BJ (cell line): Measurements from ENCODE around the gene DSCAML1. TPM values are rescaled to one million over a fixed set of nuclear protein-coding genes. Genes with fewer than 3 reads are reported as not detected.

Source experiments
- CTCF ChIA-PET: fragments of 350-600 bp; formaldehyde crosslinking; extraction: SDS; loops from one replicate; lab custom pipeline; 2021; ENCODE audit warnings: antibody characterized with exemption, inconsistent platforms; lab: Yijun Ruan, JAX
- POLR2A ChIA-PET: fragments of 300-600 bp; sonication (Branson Sonifier 250); formaldehyde crosslinking; extraction: SDS; loops from one replicate; lab custom pipeline; 2021; ENCODE audit warnings: antibody characterized with exemption; lab: Charles Lee
- DNase-seq: peaks from one replicate; pipeline ENCODE4 v3.0.0-alpha.2; 2011; ENCODE audit warnings: low read depth
- H3K27me3 ChIP-seq: 2 replicates; pipeline ENCODE4 v1.6.0; 2011; ENCODE audit warnings: low read length; ENCODE audit not compliant: control insufficient read depth, insufficient read depth
- H3K36me3 ChIP-seq: 2 replicates; pipeline ENCODE4 v1.5.1; 2011; ENCODE audit warnings: low read length; ENCODE audit not compliant: control insufficient read depth, insufficient read depth
- H3K4me3 ChIP-seq: 2 replicates; pipeline ENCODE4 v1.5.1; 2011; ENCODE audit warnings: low read depth, mild to moderate bottlenecking, control low read depth, low read length
- CTCF ChIP-seq: IDR thresholded peaks from 2 replicates; pipeline ENCODE4 v1.5.1; 2011; ENCODE audit warnings: low read depth, mild to moderate bottlenecking, control low read depth, inconsistent platforms, low read length, moderate library complexity; ENCODE audit not compliant: insufficient read depth
- polyA plus RNA-seq: library from polyadenylated mRNA; depleted of rRNA; stranded (reverse); fragments of >200 nt; gene quantifications from 2 replicates; pipeline ENCODE4 v1.2.3, GENCODE V29; 2011

DSCAML1 gene
- polyA plus RNA-seq, 1 experiment = not detected

- TF ChIP-seq CTCF = no peak
- Histone ChIP-seq H3K4me3 (no peak overlapping the region), H3K36me3 (no peaks in the 10 kb centered on the region), H3K27me3 (0 out of 2 replicates have a peak, but pooled peaks cover 4% of the 10 kb centered on the region)
- CTCF ChIA-PET = no interaction called here
- POLR2A ChIA-PET = no interaction called here
- no peak for DNase-seq
Observed at GRCh38 chr11:117716521-117717440, 80.2 kb downstream of the DSCAML1 start.

- Histone ChIP-seq H3K4me3 (no peak overlapping the region), H3K36me3 (no peaks in the 10 kb centered on the region), H3K27me3 (0 out of 2 replicates have a peak, but pooled peaks cover 4% of the 10 kb centered on the region)
- ChIA-PET CTCF (no interaction called here), POLR2A (no interaction called here)
- DNase-seq = no peak
- no peak for TF ChIP-seq CTCF
Observed at GRCh38 chr11:117715801-117716200, 81.2 kb downstream of the DSCAML1 start.

- TF ChIP-seq CTCF = no peak
- ChIA-PET POLR2A (no interaction called here), CTCF (no interaction called here)
- Histone ChIP-seq H3K36me3 (no peaks in the 10 kb centered on the region), H3K27me3 (peaks cover 5% of the 10 kb centered on the region; the same call in 1 of the 2 replicates), H3K4me3 (no peak overlapping the region)
- DNase-seq = no peak
Observed at GRCh38 chr11:117713538-117713991, 83.5 kb downstream of the DSCAML1 start.

GRCh38 chr11:117712530-117712929 is 84.5 kb downstream of the DSCAML1 start:
- DNase-seq = no peak

More at GRCh38 chr11:117712530-117712929, 84.5 kb downstream of the DSCAML1 start:
- Histone ChIP-seq H3K27me3 (peaks cover 5% of the 10 kb centered on the region; the same call in 1 of the 2 replicates), H3K36me3 (no peaks in the 10 kb centered on the region), H3K4me3 (no peak overlapping the region)
- ChIA-PET CTCF (interaction anchor here (1.3 kb wide), 1 partner anchor 10 kb away, joined by 4 read pairs; no protein-coding TSS in a partner anchor), POLR2A (no interaction called here)
- no peak for TF ChIP-seq CTCF
